IMR-90 (cell line): ENCODE data around the gene HS6ST3. TPM values are rescaled to one million over a fixed set of nuclear protein-coding genes. Genes with fewer than 3 reads are reported as not detected.

Experiments
- ATAC-seq: fragments of 200-7000 bp; cut with Tn5 transposase; 2 replicates; pipeline ENCODE4 v1.9.1; 2020; ENCODE audit warnings: low read depth, mild to moderate bottlenecking, moderate library complexity
- BruUV-seq: library from RNA; stranded (reverse); fragments of 400-500 nt; replicated peaks from 2 replicates; lab custom pipeline; 2021; lab: Mats Ljungman, UMichigan
- CTCF ChIA-PET: fragments of 300-600 bp; formaldehyde crosslinking; extraction: SDS; loops from one replicate; lab custom pipeline; 2021; ENCODE audit warnings: antibody characterized with exemption; lab: Yijun Ruan, JAX
- POLR2A ChIA-PET: fragments of 300-600 bp; sonication (Branson Sonifier 250); formaldehyde crosslinking; loops from one replicate; lab custom pipeline; 2022; ENCODE audit warnings: antibody characterized with exemption; ENCODE audit not compliant: unreplicated experiment; lab: Charles Lee
- DNase-seq: peaks from one replicate; pipeline ENCODE4 v3.0.0; 2013
- H2AFZ ChIP-seq: replicated peaks from 2 replicates; pipeline ENCODE3; 2013; ENCODE audit warnings: low read length, mild to moderate bottlenecking; ENCODE audit not compliant: poor library complexity
- H2AK5ac ChIP-seq: 2 replicates; pipeline ENCODE4 v1.6.1; 2013; ENCODE audit warnings: low read depth, low read length, inconsistent platforms
- H2AK9ac ChIP-seq: replicated peaks from 2 replicates; pipeline ENCODE3; 2013; ENCODE audit warnings: mild to moderate bottlenecking, low read depth, low read length, moderate library complexity; ENCODE audit not compliant: poor library complexity
- H2BK120ac ChIP-seq: 2 replicates; pipeline ENCODE4 v1.6.1; 2013; ENCODE audit warnings: low read depth, low read length, inconsistent platforms
- H2BK15ac ChIP-seq: 3 replicates; pipeline ENCODE4 v1.6.1; 2013; ENCODE audit warnings: low read depth, low read length, inconsistent platforms
- H2BK20ac ChIP-seq: 2 replicates; pipeline ENCODE4 v1.6.1; 2013; ENCODE audit warnings: low read depth, mild to moderate bottlenecking, inconsistent platforms, low read length, moderate library complexity
- H2BK5ac ChIP-seq: 2 replicates; pipeline ENCODE4 v1.6.1; 2013; ENCODE audit warnings: mild to moderate bottlenecking, low read depth, low read length, inconsistent platforms; ENCODE audit not compliant: poor library complexity, severe bottlenecking
- H3K14ac ChIP-seq: replicated peaks from 2 replicates; pipeline ENCODE4 v1.6.1; 2013; ENCODE audit warnings: low read depth, low read length, inconsistent platforms
- H3K18ac ChIP-seq: 2 replicates; pipeline ENCODE4 v1.6.1; 2013; ENCODE audit warnings: low read depth, low read length, control low read depth
- H3K23ac ChIP-seq: 2 replicates; pipeline ENCODE4 v1.6.1; 2013; ENCODE audit warnings: low read depth, low read length, inconsistent platforms
- H3K27ac ChIP-seq: 2 replicates; pipeline ENCODE4 v1.5.1; 2013; ENCODE audit warnings: mild to moderate bottlenecking, control low read depth, low read length; ENCODE audit not compliant: insufficient read depth
- H3K27me3 ChIP-seq: 2 replicates; pipeline ENCODE4 v1.6.1; 2013; ENCODE audit warnings: low read length; ENCODE audit not compliant: control insufficient read depth, insufficient read depth
- H3K36me3 ChIP-seq: 2 replicates; pipeline ENCODE4 v1.6.1; 2013; ENCODE audit warnings: low read length, mixed read lengths; ENCODE audit not compliant: control insufficient read depth, insufficient read depth
- H3K4ac ChIP-seq: 2 replicates; pipeline ENCODE4 v1.6.1; 2013; ENCODE audit warnings: low read depth, low read length, inconsistent platforms
- H3K4me1 ChIP-seq: 2 replicates; pipeline ENCODE4 v1.6.1; 2013; ENCODE audit warnings: low read length, mixed read lengths; ENCODE audit not compliant: control insufficient read depth, insufficient read depth
- H3K4me2 ChIP-seq: 2 replicates; pipeline ENCODE4 v1.6.1; 2013; ENCODE audit warnings: low read depth, mild to moderate bottlenecking, control low read depth, low read length, moderate library complexity
- H3K4me3 ChIP-seq: 2 replicates; pipeline ENCODE4 v1.5.1; 2013; ENCODE audit warnings: low read depth, mild to moderate bottlenecking, control low read depth, low read length, moderate library complexity; ENCODE audit not compliant: insufficient read depth
- H3K56ac ChIP-seq: 2 replicates; pipeline ENCODE4 v1.6.1; 2013; ENCODE audit warnings: low read length, inconsistent platforms; ENCODE audit not compliant: insufficient read depth; ENCODE audit errors: extremely low read depth
- H3K79me1 ChIP-seq, 2 experiments: 2 replicates each; pipeline ENCODE4 v1.6.1; 2013; ENCODE audit warnings: low read length in 2 of 2, inconsistent platforms in 1 of 2, low read depth in 1 of 2
- H3K9ac ChIP-seq: 2 replicates; pipeline ENCODE4 v1.6.1; 2013; ENCODE audit warnings: low read depth, low read length, control low read depth
- H3K9me1 ChIP-seq: 2 replicates; pipeline ENCODE4 v1.6.1; 2013; ENCODE audit warnings: low read length, inconsistent platforms; ENCODE audit not compliant: insufficient read depth
- H3K9me3 ChIP-seq: 2 replicates; pipeline ENCODE4 v1.6.1; 2013; ENCODE audit warnings: low read length; ENCODE audit not compliant: control insufficient read depth, insufficient read depth
- H4K20me1 ChIP-seq: 2 replicates; pipeline ENCODE4 v1.6.1; 2013; ENCODE audit warnings: low read length, inconsistent platforms; ENCODE audit not compliant: insufficient read depth
- H4K5ac ChIP-seq: 2 replicates; pipeline ENCODE4 v1.6.1; 2013; ENCODE audit warnings: mild to moderate bottlenecking, low read depth, low read length, control low read depth
- H4K8ac ChIP-seq, 2 experiments: 2 replicates each; pipeline ENCODE4 v1.6.1; 2013; ENCODE audit warnings: low read depth in 2 of 2, low read length in 2 of 2, control low read depth in 1 of 2, inconsistent platforms in 1 of 2
- H4K91ac ChIP-seq: 2 replicates; pipeline ENCODE4 v1.6.1; 2013; ENCODE audit warnings: low read depth, low read length, inconsistent platforms; ENCODE audit not compliant: insufficient read depth
- BHLHE40 ChIP-seq: fragments of 150-350 bp; IDR thresholded peaks from 2 replicates; pipeline ENCODE4 v1.6.1; 2016; ENCODE audit warnings: mild to moderate bottlenecking, low read depth, low read length
- CEBPB ChIP-seq: IDR thresholded peaks from 2 replicates; pipeline ENCODE4 v1.6.1; 2012; ENCODE audit warnings: low read depth, low read length, improper control_type of control experiment
- CHD1 ChIP-seq: IDR thresholded peaks from 2 replicates; pipeline ENCODE4 v1.6.1; 2012; ENCODE audit warnings: low read depth, low read length, improper control_type of control experiment
- FOS ChIP-seq: fragments of 150-350 bp; IDR thresholded peaks from 2 replicates; pipeline ENCODE4 v1.6.1; 2016; ENCODE audit warnings: low read depth, low read length
- MAFK ChIP-seq: IDR thresholded peaks from 2 replicates; pipeline ENCODE4 v1.6.1; 2012; ENCODE audit warnings: low read depth, low read length, improper control_type of control experiment
- MAZ ChIP-seq: IDR thresholded peaks from 2 replicates; pipeline ENCODE4 v1.6.1; 2012; ENCODE audit warnings: low read depth, mild to moderate bottlenecking, low read length, improper control_type of control experiment, moderate library complexity, borderline replicate concordance
- MXI1 ChIP-seq: IDR thresholded peaks from 2 replicates; pipeline ENCODE4 v1.6.1; 2012; ENCODE audit warnings: low read depth, mild to moderate bottlenecking, low read length, moderate library complexity, borderline replicate concordance
- NFE2L2 ChIP-seq: fragments of 150-350 bp; IDR thresholded peaks from 2 replicates; pipeline ENCODE4 v1.6.1; 2016; ENCODE audit warnings: low read depth, mild to moderate bottlenecking, low read length
- POLR2A ChIP-seq: IDR thresholded peaks from 2 replicates; pipeline ENCODE4 v1.6.1; 2012; ENCODE audit warnings: mild to moderate bottlenecking, low read depth, low read length
- RAD21 ChIP-seq: IDR thresholded peaks from 2 replicates; pipeline ENCODE4 v1.6.1; 2012; ENCODE audit warnings: low read length, improper control_type of control experiment
- RCOR1 ChIP-seq: IDR thresholded peaks from 2 replicates; pipeline ENCODE4 v1.6.1; 2012; ENCODE audit warnings: mild to moderate bottlenecking, low read length, improper control_type of control experiment; ENCODE audit not compliant: insufficient replicate concordance
- RFX5 ChIP-seq: IDR thresholded peaks from 2 replicates; pipeline ENCODE4 v1.8.0; 2012; ENCODE audit warnings: low read depth, mild to moderate bottlenecking, low read length, moderate library complexity
- SMC3 ChIP-seq: fragments of 150-350 bp; IDR thresholded peaks from 2 replicates; pipeline ENCODE4 v1.6.1; 2016; ENCODE audit warnings: low read depth, mild to moderate bottlenecking, antibody characterized with exemption, low read length, moderate library complexity
- dilution Hi-C: fragments of 300-500 bp; cut with HindIII; formaldehyde crosslinking; loops from one replicate; pipeline ENCODE4 v1.14.3; 2018; ENCODE audit warnings: low sequenced_read_pairs; ENCODE audit not compliant: unreplicated experiment
- in situ Hi-C: fragments of 300-500 bp; cut with MboI; formaldehyde crosslinking; loops from 3 replicates; pipeline ENCODE4 v1.14.3; 2019; ENCODE audit warnings: low sequenced_read_pairs, inconsistent platforms, mixed read lengths
- intact Hi-C: fragments of 100-400 bp; cut with micrococcal nuclease; formaldehyde crosslinking; loops from 2 replicates; pipeline ENCODE4 v1.10.0; 2022
- polyA plus RNA-seq, 3 experiments: library from polyadenylated mRNA; depleted of rRNA; stranded (reverse); fragments of >200 nt; gene quantifications; 2 replicates each; pipeline ENCODE4 v1.2.3, GENCODE V29; 2012; ENCODE audit warnings: low replicate concordance in 1 of 3
- total RNA-seq: library from RNA; depleted of rRNA; stranded (reverse); fragments of >200 nt; gene quantifications from 2 replicates; pipeline ENCODE4 v1.2.3, GENCODE V29; 2012
- TF ChIP-seq, protein P1 (sequence below): fragments of 150-350 bp; IDR thresholded peaks from 2 replicates; pipeline ENCODE4 v1.6.1; 2016; ENCODE audit warnings: low read depth, mild to moderate bottlenecking, low read length, moderate library complexity, borderline replicate concordance
- TF ChIP-seq, protein P2 (sequence below): conservative IDR thresholded peaks from 2 replicates; pipeline ENCODE4 v1.5.1; 2012; ENCODE audit warnings: mild to moderate bottlenecking, low read depth, low read length, improper control_type of control experiment
- TF ChIP-seq, protein P3 (sequence below): fragments of 150-350 bp; IDR thresholded peaks from 2 replicates; pipeline ENCODE4 v1.6.1; 2017; ENCODE audit warnings: mild to moderate bottlenecking, antibody characterized with exemption, low read length, low read depth

The HS6ST3 gene
- total and polyA plus RNA-seq, 2 of the 4 experiments (the other 2 are of a cell fraction) = not detected

DNA sequence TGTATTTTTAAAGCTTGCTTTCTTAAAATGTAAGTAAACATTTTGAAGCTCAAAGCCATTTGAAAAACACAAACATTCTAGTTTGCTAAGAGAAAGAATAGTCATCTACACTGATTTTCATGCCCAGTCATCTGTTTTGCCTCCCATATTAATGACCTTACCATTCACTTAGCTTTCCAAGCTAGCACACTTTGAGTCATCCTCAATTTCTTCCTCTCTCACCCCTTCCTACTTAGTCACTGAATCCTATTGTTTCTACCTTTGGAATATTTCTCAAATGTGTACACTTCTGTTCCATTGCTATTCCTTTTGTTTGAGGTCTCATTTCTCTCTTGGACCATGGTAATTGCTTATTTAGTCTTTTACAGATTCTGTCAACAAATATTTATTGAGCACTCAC, 7.3 kb upstream of the HS6ST3 start:
- dilution Hi-C loops (no loop called here), intact Hi-C loops (no loop called here), in situ Hi-C loops (no loop called here)
- Histone ChIP-seq H3K4me2 (no peak overlapping the region), H3K18ac (no peak overlapping the region), H3K56ac (no peak overlapping the region), H3K14ac (no peak overlapping the region), H3K4ac (no peak overlapping the region), H2AK9ac (no peak overlapping the region), H3K27me3 (peaks cover 11% of the 10 kb centered on the region), H2AK5ac (no peak overlapping the region), H3K79me1 (no peaks in the 10 kb centered on the region), H3K9me1 (no peaks in the 10 kb centered on the region), H2BK20ac (no peak overlapping the region), H3K36me3 (no peaks in the 10 kb centered on the region), H2AFZ (no peak overlapping the region), H3K9me3 (no peaks in the 10 kb centered on the region), H3K4me1 (no peaks in the 10 kb centered on the region), H2BK15ac (no peak overlapping the region), H2BK5ac (no peak overlapping the region), H3K23ac (no peak overlapping the region), H4K8ac (no peak overlapping the region), H4K20me1 (no peaks in the 10 kb centered on the region), H2BK120ac (no peak overlapping the region), H4K5ac (no peak overlapping the region), H3K4me3 (no peak overlapping the region), H3K27ac (no peak overlapping the region), H4K91ac (no peak overlapping the region), H3K9ac (no peak overlapping the region)
- no TSS peak for BruUV-seq
- no peak for DNase-seq
- ATAC-seq = no peak
- CTCF ChIA-PET = interaction anchor here (0.6 kb wide), 1 partner anchor 968 kb away, joined by 3 read pairs; no protein-coding TSS in a partner anchor
- TF ChIP-seq POLR2A (no peak), SMC3 (no peak), CHD1 (no peak), RFX5 (no peak), RCOR1 (no peak), BHLHE40 (no peak), NFE2L2 (no peak), RAD21 (no peak), FOS (no peak), MAFK (no peak), CEBPB (no peak), MXI1 (no peak), MAZ (no peak)
- TF ChIP-seq, protein P1, sequence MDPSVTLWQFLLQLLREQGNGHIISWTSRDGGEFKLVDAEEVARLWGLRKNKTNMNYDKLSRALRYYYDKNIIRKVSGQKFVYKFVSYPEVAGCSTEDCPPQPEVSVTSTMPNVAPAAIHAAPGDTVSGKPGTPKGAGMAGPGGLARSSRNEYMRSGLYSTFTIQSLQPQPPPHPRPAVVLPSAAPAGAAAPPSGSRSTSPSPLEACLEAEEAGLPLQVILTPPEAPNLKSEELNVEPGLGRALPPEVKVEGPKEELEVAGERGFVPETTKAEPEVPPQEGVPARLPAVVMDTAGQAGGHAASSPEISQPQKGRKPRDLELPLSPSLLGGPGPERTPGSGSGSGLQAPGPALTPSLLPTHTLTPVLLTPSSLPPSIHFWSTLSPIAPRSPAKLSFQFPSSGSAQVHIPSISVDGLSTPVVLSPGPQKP = no peak
- TF ChIP-seq, protein P2, sequence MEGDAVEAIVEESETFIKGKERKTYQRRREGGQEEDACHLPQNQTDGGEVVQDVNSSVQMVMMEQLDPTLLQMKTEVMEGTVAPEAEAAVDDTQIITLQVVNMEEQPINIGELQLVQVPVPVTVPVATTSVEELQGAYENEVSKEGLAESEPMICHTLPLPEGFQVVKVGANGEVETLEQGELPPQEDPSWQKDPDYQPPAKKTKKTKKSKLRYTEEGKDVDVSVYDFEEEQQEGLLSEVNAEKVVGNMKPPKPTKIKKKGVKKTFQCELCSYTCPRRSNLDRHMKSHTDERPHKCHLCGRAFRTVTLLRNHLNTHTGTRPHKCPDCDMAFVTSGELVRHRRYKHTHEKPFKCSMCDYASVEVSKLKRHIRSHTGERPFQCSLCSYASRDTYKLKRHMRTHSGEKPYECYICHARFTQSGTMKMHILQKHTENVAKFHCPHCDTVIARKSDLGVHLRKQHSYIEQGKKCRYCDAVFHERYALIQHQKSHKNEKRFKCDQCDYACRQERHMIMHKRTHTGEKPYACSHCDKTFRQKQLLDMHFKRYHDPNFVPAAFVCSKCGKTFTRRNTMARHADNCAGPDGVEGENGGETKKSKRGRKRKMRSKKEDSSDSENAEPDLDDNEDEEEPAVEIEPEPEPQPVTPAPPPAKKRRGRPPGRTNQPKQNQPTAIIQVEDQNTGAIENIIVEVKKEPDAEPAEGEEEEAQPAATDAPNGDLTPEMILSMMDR = no peak
- TF ChIP-seq, protein P3, sequence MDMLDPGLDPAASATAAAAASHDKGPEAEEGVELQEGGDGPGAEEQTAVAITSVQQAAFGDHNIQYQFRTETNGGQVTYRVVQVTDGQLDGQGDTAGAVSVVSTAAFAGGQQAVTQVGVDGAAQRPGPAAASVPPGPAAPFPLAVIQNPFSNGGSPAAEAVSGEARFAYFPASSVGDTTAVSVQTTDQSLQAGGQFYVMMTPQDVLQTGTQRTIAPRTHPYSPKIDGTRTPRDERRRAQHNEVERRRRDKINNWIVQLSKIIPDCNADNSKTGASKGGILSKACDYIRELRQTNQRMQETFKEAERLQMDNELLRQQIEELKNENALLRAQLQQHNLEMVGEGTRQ = no peak
- POLR2A ChIA-PET = no interaction called here
